ENCODE results near the gene E2F3. TPM values are rescaled to one million over a fixed set of nuclear protein-coding genes. Genes with fewer than 3 reads are reported as not detected.
A peak's percentile ranks its signal among the peaks of the same experiment; 100 is the strongest.

E2F3 gene
- total and polyA plus RNA-seq, 2 donors from 2014 or later: 3.7 to 11.0 TPM

DNA sequence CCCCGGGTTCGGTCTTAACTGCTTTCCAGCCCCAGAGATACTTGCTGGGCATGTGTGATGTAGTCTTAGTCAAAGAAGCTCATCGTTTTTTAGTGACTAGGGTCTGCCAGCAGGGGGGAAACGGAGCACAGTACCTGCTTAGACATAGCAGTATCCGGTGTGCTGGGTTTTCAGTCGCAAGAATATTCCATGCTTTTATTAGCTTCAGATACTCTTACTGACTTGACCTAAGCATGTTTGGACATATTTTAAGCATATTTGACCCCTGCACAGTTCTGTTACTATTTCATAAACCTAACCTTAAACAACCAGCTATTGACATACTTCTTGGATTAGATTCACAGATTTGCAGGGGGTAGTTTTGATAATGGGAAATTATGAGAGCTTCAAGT lies 3.0 kb downstream of the E2F3 start:
- peak overlapping the region in 1 of 3 donors; percentile 60 for H3K9ac ChIP-seq (ENCODE audit: low read length in 3 of 3)
- intact Hi-C loops (cut with DNase I): no loop called here

DNA sequence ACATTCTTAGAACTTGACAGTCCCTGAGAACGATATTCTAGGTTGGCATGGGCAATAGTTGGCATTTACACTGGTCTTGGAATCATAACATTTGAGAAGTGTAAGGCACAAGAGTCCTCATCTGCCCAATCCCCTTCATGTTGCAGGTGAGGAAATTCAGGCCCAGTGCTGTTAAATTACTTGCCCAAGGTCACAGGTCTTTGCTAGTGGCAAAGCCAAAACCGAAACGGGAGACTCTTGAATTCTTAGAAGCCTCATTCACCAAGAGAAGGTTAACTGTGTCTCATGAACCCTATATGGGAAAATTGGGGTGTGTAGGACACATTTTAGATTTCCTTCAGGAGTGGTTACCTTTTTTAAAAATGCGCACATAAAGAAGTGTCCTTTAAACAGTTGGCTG lies 7.2 kb downstream of the E2F3 start:
- Histone ChIP-seq H3K4me3 (ENCODE audit: low read length in 3 of 3) (no peak overlapping the region), H3K36me3 (ENCODE audit: control insufficient read depth in 2 of 3, insufficient read depth in 3 of 3, low read length in 3 of 3) (no peaks in the 10 kb centered on the region), H3K27ac (ENCODE audit: low read depth in 2 of 2, low read length in 2 of 2) (no peak overlapping the region), H3K27me3 (ENCODE audit: control insufficient read depth, insufficient read depth, low read length) (no peaks in the 10 kb centered on the region), H3K4me1 (ENCODE audit: control insufficient read depth in 2 of 3, insufficient read depth in 2 of 3, low read depth in 1 of 3, low read length in 3 of 3) (peaks cover 0 to 3% (median 0%) of the 10 kb centered on the region in 3 donors), H3K9ac (ENCODE audit: low read length in 3 of 3) (no peak overlapping the region), H3K9me3 (ENCODE audit: control insufficient read depth in 2 of 3, insufficient read depth in 1 of 3, low read length in 3 of 3) (no peaks in the 10 kb centered on the region)
- no peak for DNase-seq
- no peak for FAIRE-seq
- TF ChIP-seq, protein P1, sequence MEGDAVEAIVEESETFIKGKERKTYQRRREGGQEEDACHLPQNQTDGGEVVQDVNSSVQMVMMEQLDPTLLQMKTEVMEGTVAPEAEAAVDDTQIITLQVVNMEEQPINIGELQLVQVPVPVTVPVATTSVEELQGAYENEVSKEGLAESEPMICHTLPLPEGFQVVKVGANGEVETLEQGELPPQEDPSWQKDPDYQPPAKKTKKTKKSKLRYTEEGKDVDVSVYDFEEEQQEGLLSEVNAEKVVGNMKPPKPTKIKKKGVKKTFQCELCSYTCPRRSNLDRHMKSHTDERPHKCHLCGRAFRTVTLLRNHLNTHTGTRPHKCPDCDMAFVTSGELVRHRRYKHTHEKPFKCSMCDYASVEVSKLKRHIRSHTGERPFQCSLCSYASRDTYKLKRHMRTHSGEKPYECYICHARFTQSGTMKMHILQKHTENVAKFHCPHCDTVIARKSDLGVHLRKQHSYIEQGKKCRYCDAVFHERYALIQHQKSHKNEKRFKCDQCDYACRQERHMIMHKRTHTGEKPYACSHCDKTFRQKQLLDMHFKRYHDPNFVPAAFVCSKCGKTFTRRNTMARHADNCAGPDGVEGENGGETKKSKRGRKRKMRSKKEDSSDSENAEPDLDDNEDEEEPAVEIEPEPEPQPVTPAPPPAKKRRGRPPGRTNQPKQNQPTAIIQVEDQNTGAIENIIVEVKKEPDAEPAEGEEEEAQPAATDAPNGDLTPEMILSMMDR (IDR thresholded peaks at IDR 0.05; ENCODE audit: borderline replicate concordance, extremely low read depth, insufficient read depth): no peak
- intact Hi-C loops (cut with DNase I): no loop called here

More for the DNA sequence above, 3.0 kb downstream of the E2F3 start:
- peak overlapping the region; percentile 64 to 85 (median 65) for H3K4me3 ChIP-seq (ENCODE audit: low read length in 3 of 3)
- no peaks in the 10 kb centered on the region for H3K36me3 ChIP-seq (ENCODE audit: control insufficient read depth in 2 of 3, insufficient read depth in 3 of 3, low read length in 3 of 3)
- DNase-seq (peak in 4 of 5 donors; percentile 75 to 89 (median 82)), FAIRE-seq (no peak)
- H3K27me3 ChIP-seq (ENCODE audit: control insufficient read depth, insufficient read depth, low read length): no peaks in the 10 kb centered on the region
- H3K9me3 ChIP-seq (ENCODE audit: control insufficient read depth in 2 of 3, insufficient read depth in 1 of 3, low read length in 3 of 3): no peaks in the 10 kb centered on the region
- H3K27ac ChIP-seq (ENCODE audit: low read depth in 2 of 2, low read length in 2 of 2): peak overlapping the region in 1 of 2 donors; percentile 90
- TF ChIP-seq, protein P1 (IDR thresholded peaks at IDR 0.05; ENCODE audit: borderline replicate concordance, extremely low read depth, insufficient read depth): peak; percentile 33
- no peaks in the 10 kb centered on the region for H3K4me1 ChIP-seq (ENCODE audit: control insufficient read depth in 2 of 3, insufficient read depth in 2 of 3, low read depth in 1 of 3, low read length in 3 of 3)

- FAIRE-seq: no peak
- no peaks in the 10 kb centered on the region for H3K27me3 ChIP-seq (ENCODE audit: control insufficient read depth, insufficient read depth, low read length)
- TF ChIP-seq, protein P1 (IDR thresholded peaks at IDR 0.05; ENCODE audit: borderline replicate concordance, extremely low read depth, insufficient read depth): no peak
- peaks cover 0 to 3% (median 0%) of the 10 kb centered on the region in 3 donors for H3K4me1 ChIP-seq (ENCODE audit: control insufficient read depth in 2 of 3, insufficient read depth in 2 of 3, low read depth in 1 of 3, low read length in 3 of 3)
- no peak for DNase-seq
- peak overlapping the region in 1 of 2 donors; percentile 10 for H3K27ac ChIP-seq (ENCODE audit: low read depth in 2 of 2, low read length in 2 of 2)
- intact Hi-C loops (cut with DNase I): no loop called here
- no peak overlapping the region for H3K4me3 ChIP-seq (ENCODE audit: low read length in 3 of 3)
- H3K9me3 ChIP-seq (ENCODE audit: control insufficient read depth in 2 of 3, insufficient read depth in 1 of 3, low read length in 3 of 3): no peaks in the 10 kb centered on the region
- no peaks in the 10 kb centered on the region for H3K36me3 ChIP-seq (ENCODE audit: control insufficient read depth in 2 of 3, insufficient read depth in 3 of 3, low read length in 3 of 3)
- no peak overlapping the region for H3K9ac ChIP-seq (ENCODE audit: low read length in 3 of 3)
Observed at GRCh38 chr6:20409427-20409971, 7.8 kb downstream of the E2F3 start.

DNA sequence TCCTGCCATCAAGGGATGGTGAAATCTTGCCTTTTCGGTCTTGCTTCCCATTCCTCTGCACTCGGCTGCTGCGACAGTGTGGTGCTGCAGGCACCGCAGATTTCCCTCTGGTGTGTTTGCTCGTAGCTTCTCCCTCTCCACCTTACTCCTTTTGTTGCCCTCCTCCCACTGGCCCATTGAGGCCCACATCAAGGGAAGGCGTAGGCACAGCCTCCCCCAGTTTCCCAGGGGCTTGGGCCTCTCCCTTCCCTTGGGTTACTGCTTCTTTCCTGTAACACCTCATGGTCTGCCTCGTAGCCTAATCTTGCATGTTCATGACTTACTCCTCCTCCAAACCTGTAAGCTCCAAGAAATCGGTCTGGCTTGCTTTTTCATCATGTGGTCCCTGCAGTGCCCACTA lies 9.9 kb downstream of the E2F3 start:
- H3K27me3 ChIP-seq (ENCODE audit: control insufficient read depth, insufficient read depth, low read length): no peaks in the 10 kb centered on the region
- no peaks in the 10 kb centered on the region for H3K36me3 ChIP-seq (ENCODE audit: control insufficient read depth in 2 of 3, insufficient read depth in 3 of 3, low read length in 3 of 3)
- DNase-seq (no peak), FAIRE-seq (no peak)
- H3K9ac ChIP-seq (ENCODE audit: low read length in 3 of 3): no peak overlapping the region
- no peak overlapping the region for H3K4me3 ChIP-seq (ENCODE audit: low read length in 3 of 3)
- no peaks in the 10 kb centered on the region for H3K9me3 ChIP-seq (ENCODE audit: control insufficient read depth in 2 of 3, insufficient read depth in 1 of 3, low read length in 3 of 3)
- TF ChIP-seq, protein P1 (IDR thresholded peaks at IDR 0.05; ENCODE audit: borderline replicate concordance, extremely low read depth, insufficient read depth): no peak
- H3K4me1 ChIP-seq (ENCODE audit: control insufficient read depth in 2 of 3, insufficient read depth in 2 of 3, low read depth in 1 of 3, low read length in 3 of 3): peaks cover 0 to 10% (median 8%) of the 10 kb centered on the region in 3 donors
- intact Hi-C loops (cut with DNase I): no loop called here
- H3K27ac ChIP-seq (ENCODE audit: low read depth in 2 of 2, low read length in 2 of 2): no peak overlapping the region
